OCI-LY7 (cell line): ENCODE results near the gene FAM120B. TPM values are rescaled to one million over a fixed set of nuclear protein-coding genes. Genes with fewer than 3 reads are reported as not detected.

Experiments used
- BruUV-seq: library from RNA; stranded (reverse); fragments of 400-500 nt; replicated peaks from 2 replicates; lab custom pipeline; 2021; lab: Mats Ljungman, UMichigan
- CTCF ChIA-PET: fragments of 300-600 bp; sonication (Branson Sonifier 250); formaldehyde crosslinking; loops from one replicate; lab custom pipeline; 2022; ENCODE audit warnings: antibody characterized with exemption; ENCODE audit not compliant: unreplicated experiment; lab: Charles Lee
- POLR2A ChIA-PET: fragments of 300-600 bp; sonication (Branson Sonifier 250); formaldehyde crosslinking; loops from one replicate; lab custom pipeline; 2022; ENCODE audit warnings: antibody characterized with exemption; lab: Charles Lee
- DNase-seq: peaks from one replicate; pipeline ENCODE4 v3.0.0-alpha.2; 2015; ENCODE audit warnings: low spot score
- H2AFZ ChIP-seq: fragments of 200-600 bp; sonication (generic), shearing (Covaris generic); 2 replicates; pipeline ENCODE4 v1.6.1; 2014; ENCODE audit warnings: mild to moderate bottlenecking, antibody characterized with exemption, low read length, moderate library complexity
- H3K27ac ChIP-seq: fragments of 200-600 bp; sonication (generic); 2 replicates; pipeline ENCODE4 v1.5.1; 2014; ENCODE audit warnings: mixed run types, low read depth, mild to moderate bottlenecking, moderate library complexity, low read length, inconsistent platforms; ENCODE audit not compliant: poor library complexity, severe bottlenecking
- H3K36me3 ChIP-seq: fragments of 200-600 bp; sonication (generic); 2 replicates; pipeline ENCODE4 v1.6.1; 2014; ENCODE audit warnings: mild to moderate bottlenecking, antibody characterized with exemption, low read length, moderate library complexity, mixed read lengths; ENCODE audit not compliant: insufficient read depth
- H3K4me1 ChIP-seq: fragments of 200-600 bp; sonication (generic); 2 replicates; pipeline ENCODE4 v1.5.1; 2014; ENCODE audit warnings: mild to moderate bottlenecking, low read length; ENCODE audit not compliant: insufficient read depth, poor library complexity, severe bottlenecking
- H3K4me2 ChIP-seq: fragments of 200-600 bp; sonication (generic); 2 replicates; pipeline ENCODE4 v1.6.1; 2014; ENCODE audit warnings: mild to moderate bottlenecking, low read length
- H3K4me3 ChIP-seq: fragments of 200-600 bp; sonication (generic); 2 replicates; pipeline ENCODE4 v1.5.1; 2014; ENCODE audit warnings: mild to moderate bottlenecking, low read depth, low read length; ENCODE audit not compliant: poor library complexity, severe bottlenecking
- H3K79me2 ChIP-seq: fragments of 200-600 bp; sonication (generic); 2 replicates; pipeline ENCODE4 v1.6.1; 2016; ENCODE audit warnings: low read depth, mild to moderate bottlenecking, low read length, moderate library complexity, mixed read lengths; ENCODE audit not compliant: insufficient read depth
- H3K9me2 ChIP-seq: fragments of 200-600 bp; sonication (generic); 2 replicates; pipeline ENCODE4 v1.6.1; 2016; ENCODE audit warnings: mild to moderate bottlenecking, low read length, mixed read lengths; ENCODE audit not compliant: insufficient read depth
- H3K9me3 ChIP-seq: fragments of 200-600 bp; sonication (generic); 2 replicates; pipeline ENCODE4 v1.6.1; 2014; ENCODE audit warnings: mild to moderate bottlenecking, mixed run types, low read length, mixed read lengths
- H4K20me1 ChIP-seq: fragments of 200-600 bp; sonication (generic); 2 replicates; pipeline ENCODE4 v1.6.1; 2014; ENCODE audit warnings: mild to moderate bottlenecking, antibody characterized with exemption, low read length, moderate library complexity, mixed read lengths; ENCODE audit not compliant: insufficient read depth
- EZH2phosphoT487 ChIP-seq: fragments of 200-600 bp; sonication (generic); IDR thresholded peaks from 2 replicates; pipeline ENCODE4 v1.6.1; 2018; ENCODE audit warnings: low read depth, borderline replicate concordance, mild to moderate bottlenecking, mixed run types, antibody characterized with exemption, low read length, moderate library complexity, mixed read lengths
- intact Hi-C: fragments of 100-400 bp; cut with micrococcal nuclease; formaldehyde crosslinking; loops from one replicate; pipeline ENCODE4 v1.10.0; 2022; ENCODE audit not compliant: unreplicated experiment
- total RNA-seq, 2 experiments: library from RNA; depleted of rRNA in 1 of 2; stranded (reverse); fragments of >200 nt in 1 of 2; shearing (Covaris generic) in 1 of 2; gene quantifications; 2 replicates each; pipeline ENCODE4 v1.2.3, GENCODE V29; 2014 to 2022
- TF ChIP-seq, protein P1 (sequence below): fragments of 200-600 bp; sonication (generic); conservative IDR thresholded peaks from 2 replicates; pipeline ENCODE4 v1.5.1; 2014; ENCODE audit warnings: mild to moderate bottlenecking, antibody characterized with exemption, low read length, moderate library complexity, mixed read lengths

The FAM120B gene
- total RNA-seq, 2 experiments from 2014 or later = 12.8 to 32.9 TPM

DNA sequence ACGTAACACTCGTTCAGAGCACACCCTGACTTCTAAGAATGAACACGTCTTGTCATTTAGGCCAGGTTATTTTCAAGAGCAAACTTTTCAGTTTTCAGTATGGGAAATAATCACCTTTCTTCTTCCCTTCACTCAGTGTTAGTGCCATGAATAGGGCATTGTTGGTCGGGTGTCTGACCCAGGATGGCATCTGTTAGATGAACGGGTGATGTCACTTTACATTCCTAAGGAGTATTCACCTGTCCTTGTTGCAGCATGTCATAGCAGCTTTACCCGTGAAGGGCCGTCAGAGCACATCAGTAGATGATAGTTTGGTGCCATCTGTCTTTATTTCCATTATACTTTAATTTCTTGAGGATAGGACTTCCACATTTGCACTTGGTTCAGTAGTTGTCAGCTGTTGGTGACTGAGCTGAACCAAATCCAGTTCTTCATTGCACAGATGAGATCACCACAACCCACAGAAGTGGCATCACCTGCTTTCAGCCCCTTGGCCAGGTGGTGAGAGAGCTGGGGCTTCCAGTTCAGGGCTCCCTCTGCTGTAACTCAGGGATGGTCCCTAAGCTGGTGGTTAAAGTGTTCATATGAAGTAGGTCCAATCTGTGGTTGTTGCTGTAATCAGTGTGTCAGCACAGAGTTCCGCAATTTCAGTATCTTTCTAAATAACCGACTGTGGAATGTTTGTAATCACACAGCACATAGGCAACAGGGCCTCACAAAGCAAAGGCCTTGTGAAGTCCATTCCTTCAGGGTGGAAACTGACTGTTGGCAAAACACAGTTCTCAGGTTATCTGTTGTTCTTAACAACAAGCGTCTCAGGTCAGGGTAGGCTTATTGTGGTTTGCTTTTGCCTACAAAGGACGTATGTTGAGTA lies 68.2 kb downstream of the FAM120B start:
- Histone ChIP-seq H3K79me2 (no peaks in the 10 kb centered on the region), H2AFZ (no peak overlapping the region), H3K36me3 (peaks cover 6% of the 10 kb centered on the region; the same call in 1 of the 2 replicates), H3K4me1 (no peaks in the 10 kb centered on the region), H3K4me3 (no peak overlapping the region), H3K27ac (no peak overlapping the region), H3K9me2 (no peaks in the 10 kb centered on the region), H3K9me3 (no peaks in the 10 kb centered on the region), H3K4me2 (no peak overlapping the region), H4K20me1 (no peaks in the 10 kb centered on the region)
- ChIA-PET CTCF (interaction anchor here (0.6 kb wide), 1 partner anchor 99 kb away, joined by 3 read pairs; no protein-coding TSS in a partner anchor), POLR2A (interaction anchor here (1.2 kb wide), 1 partner anchor 47 kb away, joined by 3 read pairs; no protein-coding TSS in a partner anchor)
- BruUV-seq = no TSS peak
- no peak for TF ChIP-seq EZH2phosphoT487
- TF ChIP-seq, protein P1, sequence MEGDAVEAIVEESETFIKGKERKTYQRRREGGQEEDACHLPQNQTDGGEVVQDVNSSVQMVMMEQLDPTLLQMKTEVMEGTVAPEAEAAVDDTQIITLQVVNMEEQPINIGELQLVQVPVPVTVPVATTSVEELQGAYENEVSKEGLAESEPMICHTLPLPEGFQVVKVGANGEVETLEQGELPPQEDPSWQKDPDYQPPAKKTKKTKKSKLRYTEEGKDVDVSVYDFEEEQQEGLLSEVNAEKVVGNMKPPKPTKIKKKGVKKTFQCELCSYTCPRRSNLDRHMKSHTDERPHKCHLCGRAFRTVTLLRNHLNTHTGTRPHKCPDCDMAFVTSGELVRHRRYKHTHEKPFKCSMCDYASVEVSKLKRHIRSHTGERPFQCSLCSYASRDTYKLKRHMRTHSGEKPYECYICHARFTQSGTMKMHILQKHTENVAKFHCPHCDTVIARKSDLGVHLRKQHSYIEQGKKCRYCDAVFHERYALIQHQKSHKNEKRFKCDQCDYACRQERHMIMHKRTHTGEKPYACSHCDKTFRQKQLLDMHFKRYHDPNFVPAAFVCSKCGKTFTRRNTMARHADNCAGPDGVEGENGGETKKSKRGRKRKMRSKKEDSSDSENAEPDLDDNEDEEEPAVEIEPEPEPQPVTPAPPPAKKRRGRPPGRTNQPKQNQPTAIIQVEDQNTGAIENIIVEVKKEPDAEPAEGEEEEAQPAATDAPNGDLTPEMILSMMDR = no peak
- intact Hi-C loops = no loop called here
- no peak for DNase-seq

DNA sequence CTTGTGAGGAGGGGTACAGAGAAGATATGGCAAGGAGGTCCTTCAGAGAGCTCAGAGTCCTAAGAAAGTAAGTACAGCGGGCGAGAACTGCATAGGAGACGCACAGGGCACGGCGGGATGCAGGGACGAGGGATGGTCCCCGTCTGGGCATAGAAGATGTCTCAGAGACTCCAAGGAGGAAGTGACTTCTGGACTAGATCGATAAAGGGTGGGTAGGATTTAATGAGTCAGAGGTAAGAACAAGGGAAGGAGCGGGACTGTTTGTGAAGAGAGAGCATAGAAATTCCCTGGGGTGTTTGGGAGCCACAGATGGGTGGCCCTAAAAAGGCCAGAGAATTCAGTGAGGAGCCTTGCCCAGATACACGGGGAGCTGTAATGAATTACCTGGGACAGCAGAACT lies 69.1 kb downstream of the FAM120B start:
- Histone ChIP-seq H3K9me2 (no peaks in the 10 kb centered on the region), H3K4me2 (no peak overlapping the region), H3K4me1 (no peaks in the 10 kb centered on the region), H3K79me2 (no peaks in the 10 kb centered on the region), H4K20me1 (no peaks in the 10 kb centered on the region), H3K9me3 (no peaks in the 10 kb centered on the region), H3K36me3 (peaks cover 6% of the 10 kb centered on the region; the same call in 1 of the 2 replicates), H3K4me3 (no peak overlapping the region), H2AFZ (no peak overlapping the region), H3K27ac (no peak overlapping the region)
- CTCF ChIA-PET = no interaction called here
- no peak for TF ChIP-seq EZH2phosphoT487
- TF ChIP-seq, protein P1 = no peak
- intact Hi-C loops = no loop called here
- DNase-seq = no peak
- BruUV-seq = no TSS peak
- POLR2A ChIA-PET = interaction anchor here (1.2 kb wide), 1 partner anchor 47 kb away, joined by 3 read pairs; no protein-coding TSS in a partner anchor
